Naive thymus-derived CD8-positive, alpha-beta T cell (primary cell): ENCODE data around the gene C11orf24. TPM values are rescaled to one million over a fixed set of nuclear protein-coding genes. Genes with fewer than 3 reads are reported as not detected.

Experiments used
- ATAC-seq, 2 donors: fragments of 150-1000 bp; cut with Tn5 transposase in 1 of 2; sonication (Bioruptor Pico), chemical (Tn5 transposase) in 1 of 2; 1 replicate in 1 of 2; 2 replicates in 1 of 2; pipeline ENCODE4 v1.10.0; 2021; ENCODE audit warnings: mild to moderate bottlenecking in 2 of 2, moderate library complexity in 2 of 2
- POLR2A ChIA-PET: fragments of 350-600 bp; sonication (Branson Sonifier 250); formaldehyde crosslinking; loops from one replicate; lab custom pipeline; 2021; ENCODE audit warnings: antibody characterized with exemption; lab: Charles Lee
- DNase-seq, 10 donors: peaks; one replicate each; pipeline versions ENCODE4 v3.0.0 to v3.0.0-alpha.2; 2020 to 2022
- H3K27ac Mint-ChIP-seq, 10 donors: one replicate each; pipeline ENCODE4 v1.8.0; 2020 to 2022; ENCODE audit warnings: mild to moderate bottlenecking in 10 of 10, mixed read lengths in 10 of 10, moderate library complexity in 4 of 10, inconsistent platforms in 1 of 10
- H3K27me3 Mint-ChIP-seq, 5 donors: one replicate each; pipeline ENCODE4 v1.8.0; 2021 to 2022; ENCODE audit warnings: mixed read lengths in 5 of 5
- H3K36me3 Mint-ChIP-seq, 3 donors: one replicate each; pipeline ENCODE4 v1.8.0; 2020 to 2022; ENCODE audit warnings: mixed read lengths in 3 of 3, mild to moderate bottlenecking in 2 of 3, inconsistent platforms in 1 of 3
- H3K4me1 Mint-ChIP-seq, 4 donors: one replicate each; pipeline ENCODE4 v1.8.0; 2021 to 2022; ENCODE audit warnings: mixed read lengths in 4 of 4
- H3K4me3 Mint-ChIP-seq, 10 donors: one replicate each; pipeline ENCODE4 v1.8.0; 2020 to 2022; ENCODE audit warnings: mild to moderate bottlenecking in 10 of 10, mixed read lengths in 10 of 10, moderate library complexity in 6 of 10, inconsistent platforms in 1 of 10
- H3K9me3 Mint-ChIP-seq, 9 donors: one replicate each; pipeline ENCODE4 v1.8.0; 2020 to 2022; ENCODE audit warnings: mixed read lengths in 9 of 9, mild to moderate bottlenecking in 3 of 9, inconsistent platforms in 1 of 9, moderate library complexity in 1 of 9
- polyA plus RNA-seq, 3 donors: library from polyadenylated mRNA; unstranded; fragments of 300-500 nt; fragmentation: Illumina TruSeq; gene quantifications; one replicate each; pipeline ENCODE4 v1.2.3, GENCODE V29; 2021
- total RNA-seq, 8 experiments: library from RNA in 2 of 8; stranded (reverse) in 2 of 8; gene quantifications; one replicate each; pipeline ENCODE4 v1.2.3 and lab custom pipeline; 2021 to 2026

The C11orf24 gene
- total RNA-seq, result 10 to 100 TPM; 17.9 to 19.4 TPM
- 10 to 100 TPM in 1 of 3 donors, 1 to 10 TPM in 2; 6.1 to 10.4 (median 6.6) TPM for polyA plus RNA-seq
- total RNA-seq (lab: John Stamatoyannopoulos, UW), result 5.7 to 22.0 (median 12.0) reads per million in 6 experiments

GRCh38 chr11:68271781-68272608 is at the start of gene C11orf24:
Gene C11orf24, minus strand, starts transcription at chr11:68271973. Its CDS starts 8,206 bp downstream, at chr11:68263767.
- ATAC-seq (peak; percentile 89 to 90), DNase-seq (peak; percentile 83 to 95 (median 92))
- Mint-ChIP-seq H3K27ac (peak within 1 kb of the TSS; percentile 96 to 98 (median 98)), H3K4me1 (peaks cover 17 to 59% (median 38%) of the 10 kb centered on the region in 4 donors), H3K9me3 (no peaks in the 10 kb centered on the region), H3K4me3 (peak within 1 kb of the TSS; percentile 87 to 99 (median 96)), H3K27me3 (no peaks in the 10 kb centered on the region), H3K36me3 (peaks cover 0 to 8% (median 3%) of the 10 kb centered on the region in 3 donors)
- POLR2A ChIA-PET, result interaction anchor here (0.6 to 3.4 kb wide), 10 partner anchors 10 to 188 kb away, joined by 3 to 21 read pairs (median 4); no protein-coding TSS in a partner anchor

GRCh38 chr11:68317147-68317785 is 45.5 kb upstream of the C11orf24 start:
- Mint-ChIP-seq H3K4me1 (peaks cover 9 to 19% (median 16%) of the 10 kb centered on the region in 4 donors), H3K36me3 (peaks cover 0 to 6% (median 0%) of the 10 kb centered on the region in 3 donors), H3K9me3 (no peaks in the 10 kb centered on the region), H3K4me3 (no peak overlapping the region), H3K27ac (no peak overlapping the region), H3K27me3 (peaks cover 0 to 35% (median 10%) of the 10 kb centered on the region in 5 donors)
- ATAC-seq (no peak), DNase-seq (no peak)
- POLR2A ChIA-PET, result no interaction called here

GRCh38 chr11:68315171-68315920 is 43.6 kb upstream of the C11orf24 start:
- Mint-ChIP-seq H3K4me3 (peak overlapping the region in 3 of 10 donors; percentile 36 to 58 (median 39)), H3K36me3 (no peaks in the 10 kb centered on the region), H3K9me3 (no peaks in the 10 kb centered on the region), H3K27me3 (peaks cover 0 to 20% (median 10%) of the 10 kb centered on the region in 5 donors), H3K4me1 (peaks cover 12 to 21% (median 19%) of the 10 kb centered on the region in 4 donors), H3K27ac (peak overlapping the region in 1 of 10 donors; percentile 61)
- POLR2A ChIA-PET, result no interaction called here
- ATAC-seq, result no peak
- DNase-seq, result no peak

- POLR2A ChIA-PET, result no interaction called here
- DNase-seq (no peak), ATAC-seq (no peak)
- no peaks in the 10 kb centered on the region for H3K9me3 Mint-ChIP-seq
- peak overlapping the region in 3 of 10 donors; percentile 38 to 63 (median 59) for H3K27ac Mint-ChIP-seq
- H3K36me3 Mint-ChIP-seq, result no peaks in the 10 kb centered on the region
- peak overlapping the region in 9 of 10 donors; percentile 6 to 91 (median 81) for H3K4me3 Mint-ChIP-seq
- H3K4me1 Mint-ChIP-seq, result peaks cover 18 to 21% (median 19%) of the 10 kb centered on the region in 4 donors
- H3K27me3 Mint-ChIP-seq, result peaks cover 0 to 19% (median 10%) of the 10 kb centered on the region in 5 donors
Observed at GRCh38 chr11:68314203-68315170, 42.7 kb upstream of the C11orf24 start.

GRCh38 chr11:68313574-68314202 is 41.9 kb upstream of the C11orf24 start:
- Mint-ChIP-seq H3K27ac (peak overlapping the region in 9 of 10 donors; percentile 0 to 87 (median 52)), H3K9me3 (no peaks in the 10 kb centered on the region), H3K36me3 (no peaks in the 10 kb centered on the region), H3K4me3 (peak overlapping the region; percentile 75 to 91 (median 86)), H3K27me3 (peaks cover 0 to 19% (median 10%) of the 10 kb centered on the region in 5 donors), H3K4me1 (peaks cover 18 to 21% (median 19%) of the 10 kb centered on the region in 4 donors)
- ATAC-seq (peak in 1 of 2 donors; percentile 1), DNase-seq (peak in 2 of 10 donors; percentile 12 to 22)
- POLR2A ChIA-PET, result no interaction called here

- H3K27me3 Mint-ChIP-seq, result peaks cover 0 to 19% (median 10%) of the 10 kb centered on the region in 5 donors
- no peaks in the 10 kb centered on the region for H3K36me3 Mint-ChIP-seq
- peaks cover 18 to 21% (median 19%) of the 10 kb centered on the region in 4 donors for H3K4me1 Mint-ChIP-seq
- ATAC-seq (peak; percentile 64 to 67), DNase-seq (peak in 4 of 10 donors; percentile 12 to 31 (median 21))
- H3K27ac Mint-ChIP-seq, result peak overlapping the region in 8 of 10 donors; percentile 0 to 87 (median 66)
- peak overlapping the region; percentile 75 to 91 (median 86) for H3K4me3 Mint-ChIP-seq
- no peaks in the 10 kb centered on the region for H3K9me3 Mint-ChIP-seq
- POLR2A ChIA-PET, result no interaction called here
Observed at GRCh38 chr11:68312780-68313573, 41.2 kb upstream of the C11orf24 start.

- Mint-ChIP-seq H3K27ac (peak within 1 kb of the TSS in 9 of 10 donors; percentile 38 to 87 (median 52)), H3K27me3 (peaks cover 0 to 19% (median 8%) of the 10 kb centered on the region in 5 donors), H3K4me1 (peaks cover 18 to 21% (median 19%) of the 10 kb centered on the region in 4 donors), H3K4me3 (peak within 1 kb of the TSS; percentile 78 to 91 (median 86)), H3K9me3 (no peaks in the 10 kb centered on the region), H3K36me3 (no peaks in the 10 kb centered on the region)
- ATAC-seq (peak; percentile 56 to 66), DNase-seq (peak in 4 of 10 donors; percentile 18 to 28 (median 24))
- POLR2A ChIA-PET, result no interaction called here
Observed at GRCh38 chr11:68312117-68312779, 40.5 kb upstream of the C11orf24 start, which contains the start of gene LRP5. Gene LRP5, plus strand, starts transcription at chr11:68312591. Its CDS starts 124 bp downstream, at chr11:68312715.

GRCh38 chr11:68311160-68312116 is 39.7 kb upstream of the C11orf24 start:
- Mint-ChIP-seq H3K36me3 (no peaks in the 10 kb centered on the region), H3K27ac (peak overlapping the region in 7 of 10 donors; percentile 9 to 64 (median 43)), H3K9me3 (no peaks in the 10 kb centered on the region), H3K27me3 (peaks cover 0 to 13% (median 4%) of the 10 kb centered on the region in 5 donors), H3K4me3 (peak overlapping the region; percentile 51 to 82 (median 74)), H3K4me1 (peaks cover 18 to 21% (median 19%) of the 10 kb centered on the region in 4 donors)
- peak in 1 of 2 donors; percentile 5 for ATAC-seq
- peak in 2 of 10 donors; percentile 19 to 27 for DNase-seq
- POLR2A ChIA-PET, result no interaction called here
